CD4-positive, alpha-beta T cell treated with Interleukin-10 for 1 hour (primary cell): Measurements from ENCODE around the gene CENPL.
"Not testable (repeated sequence)": the region's sequence is repeated elsewhere in the genome, so short reads cannot be mapped to it uniquely, and the experiment has no call there.

Experiments used
- DNase-seq: peaks from one replicate; pipeline ENCODE4 v3.0.0-alpha.2; 2020

CENPL gene

GRCh38 chr1:173824315-173825081 lies at the start of gene CENPL, which contains the start of gene DARS2:
CENPL (minus strand) TSS chr1:173824883; CDS start chr1:173811299, 13,584 bp downstream.
DARS2 (plus strand) TSS chr1:173824673; CDS start chr1:173825230, 557 bp downstream.
- peak; percentile 94 for DNase-seq

GRCh38 chr1:173871500-173871899 lies 46.8 kb upstream of the CENPL start:
- no peak for DNase-seq

GRCh38 chr1:173871091-173871490 lies 46.4 kb upstream of the CENPL start:
- DNase-seq = no peak

GRCh38 chr1:173870252-173871075 lies 45.8 kb upstream of the CENPL start:
- peak; percentile 51 for DNase-seq

GRCh38 chr1:173869021-173869359 lies 44.3 kb upstream of the CENPL start:
- no peak for DNase-seq

- peak; percentile 93 for DNase-seq
Measured at GRCh38 chr1:173868266-173869020, 43.8 kb upstream of the CENPL start, which contains the start of gene ZBTB37. ZBTB37 (plus strand) TSS chr1:173868380; CDS start chr1:173870226, 1,846 bp downstream.

- peak; percentile 100 for DNase-seq
Measured at GRCh38 chr1:173867753-173868265, 43.1 kb upstream of the CENPL start, which contains the start of gene GAS5. GAS5 (minus strand) TSS chr1:173867989.

- no peak for DNase-seq
Measured at GRCh38 chr1:173867141-173867752, 42.6 kb upstream of the CENPL start.

- DNase-seq = no peak
Measured at GRCh38 chr1:173866413-173867115, 41.9 kb upstream of the CENPL start.

GRCh38 chr1:173865468-173866164 lies 40.9 kb upstream of the CENPL start:
- DNase-seq = no peak

- no peak for DNase-seq
Measured at GRCh38 chr1:173864179-173864867, 39.6 kb upstream of the CENPL start.

GRCh38 chr1:173863224-173864161 lies 38.8 kb upstream of the CENPL start:
- DNase-seq = no peak

GRCh38 chr1:173862769-173863223 lies 38.1 kb upstream of the CENPL start:
- no peak for DNase-seq

GRCh38 chr1:173862146-173862768 lies 37.6 kb upstream of the CENPL start:
- DNase-seq = not testable (repeated sequence)

GRCh38 chr1:173861731-173862145 lies 37.1 kb upstream of the CENPL start:
- no peak for DNase-seq

- DNase-seq = no peak
Measured at GRCh38 chr1:173860065-173860464, 35.4 kb upstream of the CENPL start.

GRCh38 chr1:173859547-173859946 lies 34.9 kb upstream of the CENPL start:
- DNase-seq = not testable (repeated sequence)

- DNase-seq = no peak
Measured at GRCh38 chr1:173857363-173857917, 32.8 kb upstream of the CENPL start.
